ENCODE results near the gene CXCL12.

CXCL12 gene

GRCh38 chr10:44416021-44416771, 31.3 kb upstream of the CXCL12 start:
- peak; percentile 26 for DNase-seq (ENCODE audit: low read depth)
- H3K4me3 ChIP-seq (replicated peaks; ENCODE audit: low read depth, low read length): no peak overlapping the region

GRCh38 chr10:44415121-44415520, 30.2 kb upstream of the CXCL12 start:
- H3K4me3 ChIP-seq (replicated peaks; ENCODE audit: low read depth, low read length): no peak overlapping the region
- peak; percentile 20 for DNase-seq (ENCODE audit: low read depth)
- TF ChIP-seq, protein P1, sequence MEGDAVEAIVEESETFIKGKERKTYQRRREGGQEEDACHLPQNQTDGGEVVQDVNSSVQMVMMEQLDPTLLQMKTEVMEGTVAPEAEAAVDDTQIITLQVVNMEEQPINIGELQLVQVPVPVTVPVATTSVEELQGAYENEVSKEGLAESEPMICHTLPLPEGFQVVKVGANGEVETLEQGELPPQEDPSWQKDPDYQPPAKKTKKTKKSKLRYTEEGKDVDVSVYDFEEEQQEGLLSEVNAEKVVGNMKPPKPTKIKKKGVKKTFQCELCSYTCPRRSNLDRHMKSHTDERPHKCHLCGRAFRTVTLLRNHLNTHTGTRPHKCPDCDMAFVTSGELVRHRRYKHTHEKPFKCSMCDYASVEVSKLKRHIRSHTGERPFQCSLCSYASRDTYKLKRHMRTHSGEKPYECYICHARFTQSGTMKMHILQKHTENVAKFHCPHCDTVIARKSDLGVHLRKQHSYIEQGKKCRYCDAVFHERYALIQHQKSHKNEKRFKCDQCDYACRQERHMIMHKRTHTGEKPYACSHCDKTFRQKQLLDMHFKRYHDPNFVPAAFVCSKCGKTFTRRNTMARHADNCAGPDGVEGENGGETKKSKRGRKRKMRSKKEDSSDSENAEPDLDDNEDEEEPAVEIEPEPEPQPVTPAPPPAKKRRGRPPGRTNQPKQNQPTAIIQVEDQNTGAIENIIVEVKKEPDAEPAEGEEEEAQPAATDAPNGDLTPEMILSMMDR (IDR thresholded peaks at IDR 0.05; ENCODE audit: low read length, missing control alignments): no peak

More at GRCh38 chr10:44416021-44416771, 31.3 kb upstream of the CXCL12 start:
- TF ChIP-seq, protein P1 (IDR thresholded peaks at IDR 0.05; ENCODE audit: low read length, missing control alignments): no peak

DNA sequence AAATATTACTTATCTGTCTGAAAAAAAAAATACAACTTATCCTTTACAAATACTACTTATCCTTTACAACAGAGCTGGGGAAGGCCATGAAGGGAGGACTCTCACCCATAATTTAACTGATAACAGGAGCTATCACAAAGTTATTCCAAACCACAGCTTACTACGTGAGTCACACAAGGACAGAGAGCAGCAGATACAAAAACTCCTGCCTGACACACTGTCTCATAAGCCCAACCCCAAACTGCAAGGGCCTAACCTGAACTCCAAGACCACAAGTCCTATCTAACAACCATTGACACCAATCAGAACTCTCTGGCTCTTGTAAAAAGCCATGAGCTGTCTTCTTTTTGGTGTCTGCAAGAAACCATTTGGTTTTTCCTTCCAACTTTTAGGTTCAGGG, 28.5 kb upstream of the CXCL12 start:
- DNase-seq (ENCODE audit: low read depth): no peak
- TF ChIP-seq, protein P1 (IDR thresholded peaks at IDR 0.05; ENCODE audit: low read length, missing control alignments): no peak
- H3K4me3 ChIP-seq (replicated peaks; ENCODE audit: low read depth, low read length): no peak overlapping the region

- no peak for DNase-seq (ENCODE audit: low read depth)
- TF ChIP-seq, protein P1 (IDR thresholded peaks at IDR 0.05; ENCODE audit: low read length, missing control alignments): no peak
Observed at GRCh38 chr10:44411251-44411650, 26.4 kb upstream of the CXCL12 start.

GRCh38 chr10:44404741-44405437, 20.0 kb upstream of the CXCL12 start:
- H3K4me3 ChIP-seq (replicated peaks; ENCODE audit: low read depth, low read length): no peak overlapping the region
- TF ChIP-seq, protein P1 (IDR thresholded peaks at IDR 0.05; ENCODE audit: low read length, missing control alignments): no peak
- no peak for DNase-seq (ENCODE audit: low read depth)

More at GRCh38 chr10:44411251-44411650, 26.4 kb upstream of the CXCL12 start:
- no peak overlapping the region for H3K4me3 ChIP-seq (replicated peaks; ENCODE audit: low read depth, low read length)

- no peak overlapping the region for H3K4me3 ChIP-seq (replicated peaks; ENCODE audit: low read depth, low read length)
- no peak for DNase-seq (ENCODE audit: low read depth)
- TF ChIP-seq, protein P1 (IDR thresholded peaks at IDR 0.05; ENCODE audit: low read length, missing control alignments): no peak
Observed at GRCh38 chr10:44402465-44403195, 17.7 kb upstream of the CXCL12 start.

Data from fibroblast of pulmonary artery (primary cell).